Caco-2 (cell line): ENCODE measurements around the gene BBOX1. TPM values are rescaled to one million over a fixed set of nuclear protein-coding genes. Genes with fewer than 3 reads are reported as not detected.

Experiments
- Bru-seq: library from RNA; stranded (reverse); fragments of 400-500 nt; gene quantifications from one replicate; lab custom pipeline; 2021; lab: Mats Ljungman, UMichigan
- BruChase-seq, 2 experiments: library from RNA; stranded (reverse); fragments of 400-500 nt; gene quantifications; one replicate each; lab custom pipeline; 2021; lab: Mats Ljungman, UMichigan
- BruUV-seq: library from RNA; stranded (reverse); fragments of 400-500 nt; replicated peaks from 2 replicates; lab custom pipeline; 2021; lab: Mats Ljungman, UMichigan
- CTCF ChIA-PET: fragments of 300-600 bp; sonication (Branson Sonifier 250); formaldehyde crosslinking; loops from one replicate; lab custom pipeline; 2022; ENCODE audit warnings: antibody characterized with exemption; lab: Charles Lee
- POLR2A ChIA-PET: fragments of 300-600 bp; sonication (Branson Sonifier 250); formaldehyde crosslinking; loops from one replicate; lab custom pipeline; 2022; ENCODE audit warnings: antibody characterized with exemption; lab: Charles Lee
- DNase-seq, 2 experiments: peaks; one replicate each; pipeline versions ENCODE4 v3.0.0 to v3.0.0-alpha.2; 2020 to 2022
- H3K27me3 ChIP-seq: replicated peaks from 2 replicates; pipeline ENCODE4 v1.6.0; 2011; ENCODE audit warnings: low read length; ENCODE audit not compliant: control insufficient read depth, insufficient read depth
- H3K36me3 ChIP-seq: 2 replicates; pipeline ENCODE4 v1.5.1; 2011; ENCODE audit warnings: low read length; ENCODE audit not compliant: control insufficient read depth, insufficient read depth
- H3K4me1 ChIP-seq: fragments of 250-450 bp; sonication (Bioruptor Pico); 2 replicates; pipeline ENCODE4 v1.5.1; 2020; ENCODE audit warnings: mild to moderate bottlenecking
- H3K4me3 ChIP-seq: 2 replicates; pipeline ENCODE4 v1.5.1; 2011; ENCODE audit warnings: low read depth, mild to moderate bottlenecking, control low read depth, low read length
- H3K9me3 ChIP-seq: fragments of 250-450 bp; sonication (Bioruptor Pico); 2 replicates; pipeline ENCODE4 v1.5.1; 2020; ENCODE audit warnings: mild to moderate bottlenecking, moderate library complexity
- H3K27ac Mint-ChIP-seq: one replicate; pipeline ENCODE4 v1.8.0; 2022; ENCODE audit warnings: mixed read lengths; ENCODE audit not compliant: unreplicated experiment
- H3K27me3 Mint-ChIP-seq: one replicate; pipeline ENCODE4 v1.8.0; 2022; ENCODE audit warnings: mixed read lengths; ENCODE audit not compliant: insufficient read depth, unreplicated experiment
- H3K36me3 Mint-ChIP-seq: one replicate; pipeline ENCODE4 v1.8.0; 2022; ENCODE audit warnings: mild to moderate bottlenecking, mixed read lengths; ENCODE audit not compliant: insufficient read depth, unreplicated experiment
- H3K4me1 Mint-ChIP-seq: one replicate; pipeline ENCODE4 v1.8.0; 2022; ENCODE audit warnings: low read depth, mixed read lengths; ENCODE audit not compliant: unreplicated experiment
- H3K4me3 Mint-ChIP-seq: one replicate; pipeline ENCODE4 v1.8.0; 2022; ENCODE audit warnings: mild to moderate bottlenecking, moderate library complexity, mixed read lengths; ENCODE audit not compliant: unreplicated experiment
- H3K9me3 Mint-ChIP-seq: one replicate; pipeline ENCODE4 v1.8.0; 2022; ENCODE audit warnings: mixed read lengths; ENCODE audit not compliant: unreplicated experiment
- CTCF ChIP-seq, 2 experiments: fragments of 200-600 bp in 1 of 2; IDR thresholded peaks; 1 replicate in 1 of 2; 2 replicates in 1 of 2; pipeline versions ENCODE4 v1.5.1 to v1.8.0; 2011 to 2022; ENCODE audit warnings: antibody characterized with exemption in 1 of 2, control low read depth in 1 of 2, inconsistent platforms in 1 of 2, low read depth in 1 of 2, low read length in 1 of 2, mild to moderate bottlenecking in 1 of 2, moderate library complexity in 1 of 2; ENCODE audit not compliant: insufficient read depth in 1 of 2, severe bottlenecking in 1 of 2, unreplicated experiment in 1 of 2
- intact Hi-C: fragments of 100-400 bp; cut with micrococcal nuclease; formaldehyde crosslinking; loops from one replicate; pipeline ENCODE4 v1.10.0; 2022; ENCODE audit not compliant: unreplicated experiment
- long read RNA-seq: library from polyadenylated mRNA; stranded (forward); transcript quantifications from one replicate; pipeline ENCODE4 v2.0.0, GENCODE V29; 2022
- total RNA-seq: library from RNA; stranded (reverse); gene quantifications from 2 replicates; pipeline ENCODE4 v1.2.3, GENCODE V29; 2022

BBOX1 gene
- total RNA-seq = not detected in 2 replicates
- Bru-seq, nascent RNA = percentile 7 among the genes with signal in this experiment
- not detected for BruChase-seq, experiment 1, labeled RNA remaining after a 2-hour chase
- BruChase-seq, experiment 2, labeled RNA remaining after a 6-hour chase = percentile 2 among the genes with signal in this experiment
- long read RNA-seq = 0 reads

GRCh38 chr11:27040302-27041115 is at the start of gene BBOX1:
BBOX1 (plus strand) TSS chr11:27040815; CDS start chr11:27055431, 14,616 bp downstream.
- H3K27me3 Mint-ChIP-seq = no peaks in the 10 kb centered on the region
- TF ChIP-seq CTCF (IDR thresholded peaks at IDR 0.05; ENCODE audit: insufficient read depth in 1 of 2, low read depth in 1 of 2, low read length in 1 of 2, severe bottlenecking in 1 of 2, unreplicated experiment in 1 of 2) = no peak
- H3K9me3 Mint-ChIP-seq = no peaks in the 10 kb centered on the region
- no peaks in the 10 kb centered on the region for H3K27me3 ChIP-seq
- H3K27ac Mint-ChIP-seq = no peak within 1 kb of the TSS
- H3K4me1 ChIP-seq = no peaks in the 10 kb centered on the region
- H3K36me3 ChIP-seq = no peaks in the 10 kb centered on the region
- H3K36me3 Mint-ChIP-seq = no peaks in the 10 kb centered on the region
- H3K4me3 Mint-ChIP-seq = no peak within 1 kb of the TSS
- no peak within 1 kb of the TSS for H3K4me3 ChIP-seq
- H3K9me3 ChIP-seq = no peaks in the 10 kb centered on the region
- ChIA-PET CTCF (no interaction called here), POLR2A (no interaction called here)
- intact Hi-C loops = loop anchor here (2.0 kb wide), 1 partner anchor 118 kb away; no protein-coding TSS in a partner anchor
- DNase-seq = no peak
- BruUV-seq = no TSS peak
- H3K4me1 Mint-ChIP-seq = no peaks in the 10 kb centered on the region

GRCh38 chr11:26992031-26992541 is 48.5 kb upstream of the BBOX1 start:
- CTCF ChIA-PET = no interaction called here
- H3K27me3 Mint-ChIP-seq = peaks cover 2% of the 10 kb centered on the region
- no TSS peak for BruUV-seq

More at GRCh38 chr11:26992031-26992541, 48.5 kb upstream of the BBOX1 start:
- intact Hi-C loops = no loop called here
- no peak overlapping the region for H3K4me3 ChIP-seq
- no peak for DNase-seq
- no peak for TF ChIP-seq CTCF (IDR thresholded peaks at IDR 0.05; ENCODE audit: insufficient read depth in 1 of 2, low read depth in 1 of 2, low read length in 1 of 2, severe bottlenecking in 1 of 2, unreplicated experiment in 1 of 2)
- no peaks in the 10 kb centered on the region for H3K36me3 ChIP-seq
- Mint-ChIP-seq H3K9me3 (no peaks in the 10 kb centered on the region), H3K27ac (no peak overlapping the region), H3K4me3 (no peak overlapping the region), H3K36me3 (no peaks in the 10 kb centered on the region), H3K4me1 (no peaks in the 10 kb centered on the region)
- H3K9me3 ChIP-seq = no peaks in the 10 kb centered on the region
- no peaks in the 10 kb centered on the region for H3K4me1 ChIP-seq
- no peaks in the 10 kb centered on the region for H3K27me3 ChIP-seq
- POLR2A ChIA-PET = no interaction called here
